OCI-LY1 (cell line): ENCODE measurements around the gene ANKIB1.
A peak's percentile ranks its signal among the peaks of the same experiment; 100 is the strongest.

ENCODE experiments used
- CTCF ChIP-seq: fragments of 200-600 bp; sonication (generic), shearing (Covaris generic); IDR thresholded peaks from 2 replicates; pipeline ENCODE4 v1.5.1; 2017; ENCODE audit warnings: mild to moderate bottlenecking, antibody characterized with exemption, low read length, moderate library complexity, mixed read lengths
- EZH2 ChIP-seq: fragments of 200-600 bp; sonication (generic), shearing (Covaris generic); IDR thresholded peaks from 2 replicates; pipeline ENCODE4 v1.8.0; 2017; ENCODE audit warnings: borderline replicate concordance, mixed run types, mild to moderate bottlenecking, antibody characterized with exemption, low read length, moderate library complexity, mixed read lengths

GRCh38 chr7:92446869-92447344 lies 201.1 kb downstream of the ANKIB1 start:
- TF ChIP-seq CTCF (peak; percentile 96; the same call in 1 of the 2 replicates), EZH2 (no peak)
